Smooth muscle cell of the brain vasculature (primary cell): ENCODE measurements around the gene GALNS.

Source experiments
- DNase-seq: peaks from one replicate; pipeline ENCODE4 v3.0.0-alpha.2; 2012; ENCODE audit warnings: low read depth, low spot score

The GALNS gene

GRCh38 chr16:88856122-88856827 lies 472 bp downstream of the GALNS start:
- no peak for DNase-seq

- DNase-seq = no peak
These were observed 1.0 kb downstream of the GALNS start for GRCh38 chr16:88855736-88856121.

GRCh38 chr16:88855176-88855575 lies 1.6 kb downstream of the GALNS start:
- DNase-seq = no peak

- no peak for DNase-seq
These were observed 2.2 kb downstream of the GALNS start for GRCh38 chr16:88854306-88855111.

GRCh38 chr16:88853325-88853941 lies 3.3 kb downstream of the GALNS start:
- DNase-seq = no peak

- no peak for DNase-seq
These were observed 5.1 kb downstream of the GALNS start for GRCh38 chr16:88851616-88852015.

GRCh38 chr16:88850531-88851199 lies 6.1 kb downstream of the GALNS start:
- DNase-seq = no peak

DNA sequence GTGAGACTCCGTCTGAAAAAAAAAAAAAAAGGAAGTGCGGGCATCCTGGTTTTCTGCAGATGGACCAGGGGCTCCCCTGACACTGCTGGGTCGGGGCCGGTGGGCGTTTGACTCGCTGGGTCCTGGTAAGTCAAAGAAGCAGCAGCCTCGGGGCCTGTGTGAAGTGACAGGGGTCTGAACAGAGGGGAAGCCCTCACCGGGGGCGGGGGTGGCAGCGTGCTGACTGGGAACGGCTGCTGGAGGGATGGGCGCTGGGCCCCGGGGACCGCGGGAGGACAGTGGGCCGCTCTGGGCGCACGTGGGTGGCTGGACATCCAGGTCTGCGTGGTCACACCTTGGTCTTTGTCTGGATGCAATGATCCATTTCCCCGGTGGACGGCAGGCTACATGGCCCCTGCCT lies 8.2 kb downstream of the GALNS start:
- DNase-seq = no peak

- DNase-seq = no peak
These were observed 9.1 kb downstream of the GALNS start for GRCh38 chr16:88847654-88848053.

DNA sequence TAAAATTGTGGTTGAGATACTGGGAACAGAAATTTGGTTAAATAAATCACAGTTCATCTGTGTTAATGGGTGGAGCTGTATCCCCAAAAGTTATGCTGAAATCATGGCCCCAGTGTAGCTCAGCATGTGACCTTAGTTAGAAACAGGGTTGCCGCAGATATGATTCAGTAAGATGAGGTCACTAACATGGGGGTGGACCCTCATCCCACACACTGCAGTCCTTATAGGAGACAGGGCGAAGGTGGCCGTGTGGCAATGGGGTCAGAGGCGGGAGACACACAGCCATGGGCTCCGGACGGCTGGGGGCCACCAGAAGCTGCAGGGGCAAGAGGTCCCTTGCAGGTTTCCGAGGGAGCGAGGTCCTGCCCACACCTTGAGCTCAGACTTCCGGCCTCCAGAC lies 10.7 kb downstream of the GALNS start:
- no peak for DNase-seq

- no peak for DNase-seq
These were observed 12.2 kb downstream of the GALNS start for GRCh38 chr16:88844419-88845036.

DNA sequence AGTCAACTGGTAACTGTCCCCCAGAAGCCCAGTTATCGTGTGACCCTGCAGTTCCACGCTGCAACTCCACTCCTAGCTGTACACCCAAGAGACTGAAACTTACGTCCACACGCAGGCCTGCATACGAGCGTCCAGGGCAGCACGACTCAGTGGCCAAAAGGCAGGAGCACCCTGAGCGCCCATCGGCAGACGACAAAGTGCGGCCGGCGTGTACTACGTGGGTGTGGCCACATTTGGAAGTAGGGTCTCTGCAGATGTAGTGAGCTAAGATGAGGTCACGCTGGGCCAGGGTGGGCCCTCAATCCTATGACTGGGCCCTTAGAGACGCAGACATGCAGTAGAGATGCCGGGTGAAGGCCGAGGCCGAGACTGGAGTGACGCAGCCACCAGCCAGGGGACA lies 13.5 kb downstream of the GALNS start:
- no peak for DNase-seq

DNA sequence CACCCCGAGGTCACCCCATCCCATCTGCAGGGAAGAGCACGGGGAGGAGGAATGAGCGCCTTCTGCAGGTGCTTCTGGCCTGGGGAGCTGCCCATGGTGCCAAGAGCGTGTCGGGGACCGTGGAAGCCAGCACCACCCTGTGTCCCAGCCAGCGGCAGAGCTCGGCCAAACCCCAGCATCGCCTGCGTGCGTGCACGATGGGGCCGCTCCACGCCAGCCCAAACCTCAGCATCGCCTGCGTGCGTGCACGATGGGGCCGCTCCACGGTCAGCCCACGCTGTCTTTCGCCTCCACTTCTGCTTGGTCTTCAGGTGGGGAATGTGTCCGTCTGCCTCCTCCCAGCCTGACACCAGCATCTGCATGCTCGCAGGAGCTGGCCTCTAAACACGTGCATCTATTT lies 13.9 kb downstream of the GALNS start:
- no peak for DNase-seq

- DNase-seq = no peak
These were observed 14.4 kb downstream of the GALNS start for GRCh38 chr16:88842308-88842756.

DNA sequence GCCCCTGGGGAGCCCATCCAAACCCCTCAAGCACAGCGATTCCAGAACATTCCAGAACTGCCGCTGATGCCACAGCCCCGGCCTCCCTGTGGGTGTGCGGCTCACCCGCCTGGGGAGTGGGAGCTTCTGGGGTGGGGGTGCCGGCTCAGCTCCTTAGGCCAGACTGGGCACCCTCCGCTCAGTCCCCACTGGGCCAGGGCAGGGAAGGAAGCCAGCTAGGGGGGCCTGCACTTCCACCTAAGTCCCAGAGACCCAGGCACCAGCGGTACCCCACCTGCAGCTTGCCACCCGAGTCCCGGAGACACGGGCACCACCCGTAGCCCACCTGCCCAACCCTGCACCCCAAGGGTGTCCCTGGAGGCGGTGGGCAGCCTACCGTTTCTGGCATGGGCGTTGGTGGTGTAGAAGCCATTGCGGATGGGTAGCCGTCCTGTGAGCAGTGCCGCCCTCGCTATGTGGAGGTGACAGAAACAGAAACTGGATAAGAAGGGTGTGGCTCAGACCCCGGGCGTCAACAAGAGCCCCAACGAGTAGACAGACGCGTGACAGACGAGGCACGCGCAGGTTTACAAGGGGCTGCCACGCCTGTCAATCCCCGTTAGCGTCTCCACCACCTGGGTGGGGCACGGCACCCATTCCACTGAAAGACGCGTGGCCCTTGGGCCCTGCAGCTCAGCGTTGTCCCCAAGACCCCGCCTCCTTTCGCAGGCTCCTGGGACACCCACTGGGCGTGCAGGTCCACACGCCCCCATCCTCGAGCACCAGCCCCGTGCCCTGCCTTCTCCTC lies 15.0 kb downstream of the GALNS start:
- DNase-seq = no peak

- no peak for DNase-seq
These were observed 16.0 kb downstream of the GALNS start for GRCh38 chr16:88840600-88841215.

DNA sequence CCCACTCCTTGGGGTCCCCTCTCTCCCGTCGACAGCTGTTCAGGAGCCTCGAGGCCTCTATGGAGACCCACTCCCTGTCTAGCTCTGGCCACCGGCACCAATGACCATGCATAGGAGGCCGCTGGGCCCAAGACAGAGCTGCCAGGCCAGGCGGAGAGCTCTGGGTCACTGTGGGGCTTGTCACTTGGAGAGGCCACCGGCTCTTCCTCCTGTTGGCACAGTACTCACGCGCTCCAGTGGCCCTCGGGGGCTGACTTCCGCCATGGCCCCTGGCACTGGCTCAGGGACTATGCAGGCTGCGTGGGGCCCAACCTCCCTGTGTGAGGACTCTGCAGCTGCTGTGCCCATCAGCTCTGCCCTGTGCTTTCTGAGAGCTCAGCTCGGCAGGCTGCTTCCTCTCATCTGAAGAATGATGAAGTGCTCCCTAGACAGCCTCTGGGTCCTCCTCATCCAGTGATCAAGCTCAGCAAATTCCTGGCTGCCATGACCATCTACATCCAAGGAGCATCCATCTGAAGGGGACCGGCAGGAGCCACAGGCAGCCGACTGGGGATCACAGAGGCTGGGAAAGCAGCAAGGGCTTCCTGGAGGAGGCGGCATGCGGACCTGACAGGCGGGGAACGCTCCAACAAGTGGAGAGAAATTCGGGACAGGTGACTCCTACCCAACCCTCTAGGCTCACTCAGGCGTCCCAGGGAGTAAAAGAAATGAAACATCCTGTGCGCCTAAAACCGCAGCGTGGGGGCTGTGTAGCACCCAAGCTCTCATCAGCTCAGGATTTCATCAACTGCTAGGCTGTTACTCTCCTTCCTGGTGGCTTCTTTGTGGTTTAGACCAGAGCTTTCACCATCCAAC lies 16.8 kb downstream of the GALNS start:
- DNase-seq = no peak

GRCh38 chr16:88839026-88839529 lies 17.7 kb downstream of the GALNS start:
- no peak for DNase-seq

GRCh38 chr16:88838566-88838965 lies 18.2 kb downstream of the GALNS start:
- no peak for DNase-seq
